ENCODE results near the gene FREM2.

FREM2 gene

DNA sequence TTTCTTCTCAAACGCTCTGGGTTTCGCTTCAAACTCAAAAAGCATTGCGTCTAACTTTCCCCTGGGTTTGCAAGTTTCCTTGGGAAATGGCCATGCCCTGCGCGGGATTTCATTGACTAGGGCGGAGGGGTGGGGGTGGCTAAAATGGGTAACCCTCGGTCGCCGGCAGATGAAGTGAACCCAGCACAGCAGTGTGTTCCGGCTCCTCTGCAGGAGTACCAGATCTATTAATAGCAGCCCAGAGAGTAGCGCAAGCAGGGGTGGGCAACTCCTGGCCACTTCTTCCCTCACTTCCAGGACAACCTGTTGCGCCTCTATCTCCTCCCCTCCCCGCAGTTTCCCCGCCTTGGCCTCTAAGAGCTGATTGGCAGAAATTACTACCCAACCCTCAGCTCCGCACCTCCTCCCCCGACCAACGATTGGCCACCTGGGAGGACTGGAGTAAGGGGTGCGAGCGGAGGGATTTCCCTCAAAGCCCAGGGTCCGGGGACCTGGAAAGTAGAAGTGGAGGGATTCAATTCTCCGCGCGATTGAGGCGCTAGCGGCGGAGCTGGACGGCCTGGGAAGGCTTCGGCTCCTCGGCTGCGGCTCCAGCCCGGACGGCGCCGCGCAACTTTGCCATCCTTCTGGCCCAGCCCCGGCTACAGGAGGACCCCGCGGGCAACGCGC lies at the start of gene FREM2:
Gene FREM2, plus strand, starts transcription at position 501 of the 669 bp plus-strand sequence. CDS start 268 bp downstream, outside the sequence.
- peak; percentile 25 for DNase-seq

DNA sequence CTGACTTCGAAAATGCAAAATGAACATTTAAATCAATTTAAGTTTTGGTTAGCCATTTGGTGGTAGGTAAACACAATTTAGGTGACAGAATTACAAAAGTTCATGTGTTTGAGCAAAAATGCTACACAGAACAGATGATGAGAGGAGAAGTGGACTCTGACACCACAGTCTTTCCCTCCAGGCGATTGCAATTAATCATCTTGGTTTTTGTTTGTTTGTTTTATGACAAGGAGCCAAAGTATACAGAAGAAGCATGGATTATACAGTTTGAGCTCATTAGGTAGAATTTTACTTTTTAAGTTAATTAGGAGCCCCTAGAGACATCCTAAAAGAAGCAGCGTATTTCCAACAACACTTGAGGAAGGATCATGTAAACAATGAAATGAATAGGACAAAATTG lies 49.3 kb upstream of the FREM2 start:
- DNase-seq, result no peak

- no peak for DNase-seq
These were observed 45.5 kb upstream of the FREM2 start for GRCh38 chr13:38641164-38641948.

DNA sequence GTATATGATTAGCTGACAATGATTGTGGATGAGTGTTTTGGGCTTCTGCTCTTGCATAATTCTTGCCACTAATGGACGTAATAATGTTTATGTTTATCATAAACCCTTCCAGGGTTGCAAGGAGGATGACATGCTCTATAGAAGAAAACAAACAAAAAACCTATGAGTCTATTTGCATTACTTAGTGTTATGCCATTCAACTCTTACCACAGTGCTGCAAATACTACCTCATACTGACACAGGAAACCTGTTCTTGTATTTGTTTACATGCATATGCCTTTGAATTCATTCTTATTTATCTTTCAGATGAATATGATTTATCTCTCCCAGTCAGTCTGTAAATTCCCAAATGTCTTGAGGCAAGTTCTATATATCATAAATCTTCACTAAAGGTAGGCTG lies 39.6 kb upstream of the FREM2 start:
- no peak for DNase-seq

- no peak for DNase-seq
These were observed 38.0 kb upstream of the FREM2 start for GRCh38 chr13:38648912-38649311.

DNA sequence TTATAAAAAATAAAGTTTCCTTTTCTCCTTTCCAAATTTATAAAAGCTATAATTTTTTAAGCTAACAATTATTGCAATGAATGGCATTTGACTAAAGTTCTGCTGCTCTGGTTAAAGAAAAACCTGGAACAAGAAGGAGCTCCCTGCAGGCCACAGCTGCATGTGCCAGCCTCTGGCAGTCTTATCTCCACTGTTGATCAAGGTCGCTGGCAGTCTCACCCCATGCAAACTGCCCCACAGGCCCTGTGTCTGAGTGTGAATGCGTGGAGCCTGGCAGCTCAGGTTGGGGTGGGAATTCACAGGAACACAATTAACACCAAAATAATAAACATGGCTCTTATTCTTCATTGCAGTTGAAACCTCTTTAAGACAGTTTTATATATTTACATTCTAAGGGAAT lies 30.2 kb upstream of the FREM2 start:
- no peak for DNase-seq

DNA sequence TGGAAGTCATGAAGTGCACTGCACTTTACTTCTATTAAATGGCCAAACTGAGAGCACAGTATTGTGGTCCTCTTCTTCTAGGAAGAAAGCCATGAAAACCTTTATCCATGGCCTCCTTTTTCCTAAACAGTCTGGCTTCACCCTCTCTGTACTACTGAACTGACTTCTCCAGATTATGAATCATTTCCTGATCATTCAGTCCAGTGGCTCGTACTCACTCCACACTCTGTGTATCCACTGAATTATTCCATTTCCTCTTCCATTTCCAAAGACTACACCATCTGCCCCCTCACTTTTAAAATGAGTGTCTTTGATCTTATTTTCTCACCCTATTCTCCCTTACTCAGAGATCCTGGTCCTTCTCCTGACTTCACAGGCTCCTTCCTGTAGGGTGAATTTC lies 29.7 kb upstream of the FREM2 start:
- no peak for DNase-seq

GRCh38 chr13:38658906-38659305 lies 28.0 kb upstream of the FREM2 start:
- no peak for DNase-seq

- no peak for DNase-seq
These were observed 25.7 kb upstream of the FREM2 start for GRCh38 chr13:38661010-38661675.

DNA sequence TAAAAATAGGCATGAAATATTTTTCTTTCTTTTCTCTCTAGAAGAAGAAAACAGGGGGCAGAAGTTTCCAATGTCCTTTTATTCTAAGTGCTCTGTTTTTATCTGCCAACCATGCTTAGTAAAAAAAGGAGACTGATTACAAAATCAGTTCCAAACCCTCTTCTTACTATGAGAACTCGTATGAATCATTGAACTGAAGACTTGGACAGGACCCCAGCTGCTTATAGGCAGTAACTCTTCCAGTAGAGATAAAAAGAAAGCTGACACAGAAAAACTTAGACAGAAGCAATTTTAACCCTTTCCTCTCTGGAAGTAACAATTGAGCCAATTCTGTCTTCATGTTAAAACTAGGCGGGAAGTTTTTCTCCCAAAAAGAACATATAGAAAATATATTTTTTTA lies 24.5 kb upstream of the FREM2 start:
- DNase-seq, result no peak

DNA sequence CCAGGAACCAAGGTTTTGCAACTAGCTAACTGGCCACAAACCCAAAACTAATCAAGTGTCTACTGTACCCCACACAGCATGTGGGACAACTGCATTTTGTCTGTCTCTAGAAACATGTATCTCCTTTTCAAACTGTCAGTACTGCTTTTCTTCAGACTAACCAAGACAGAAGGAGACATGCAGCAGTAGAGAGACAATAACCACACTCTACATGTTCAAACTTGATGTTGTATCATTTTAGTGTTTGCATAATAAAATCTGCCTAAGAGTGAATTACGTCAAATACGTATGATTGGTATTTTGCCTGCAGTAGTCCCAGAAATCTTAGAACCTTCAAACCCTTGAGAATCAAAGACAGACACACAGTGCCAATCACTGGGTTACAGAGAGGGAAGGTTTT lies 22.0 kb upstream of the FREM2 start:
- no peak for DNase-seq

- no peak for DNase-seq
These were observed 19.3 kb upstream of the FREM2 start for GRCh38 chr13:38667526-38668109.

GRCh38 chr13:38669234-38669964 lies 17.5 kb upstream of the FREM2 start:
- DNase-seq, result no peak

DNA sequence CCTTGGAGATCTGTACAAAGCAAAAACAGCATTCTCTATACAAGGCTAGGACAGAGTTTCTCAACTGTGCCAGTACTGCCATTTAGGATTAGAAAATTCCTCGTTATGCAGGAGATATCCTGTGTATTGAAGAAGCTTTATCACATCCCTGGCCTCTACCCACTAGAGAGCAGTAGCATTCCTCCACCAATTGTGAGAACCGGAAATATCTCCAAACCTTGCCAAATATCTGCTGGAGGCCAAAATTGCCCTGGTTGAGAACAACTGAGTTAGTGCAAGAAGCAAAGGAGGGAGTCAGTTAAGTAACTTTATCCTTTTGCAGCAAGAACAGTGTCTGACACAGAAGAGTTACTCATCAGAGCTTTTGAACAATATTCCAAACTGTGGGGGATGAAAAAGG lies 16.2 kb upstream of the FREM2 start:
- no peak for DNase-seq

- DNase-seq, result no peak
These were observed 14.9 kb upstream of the FREM2 start for GRCh38 chr13:38671980-38672379.

DNA sequence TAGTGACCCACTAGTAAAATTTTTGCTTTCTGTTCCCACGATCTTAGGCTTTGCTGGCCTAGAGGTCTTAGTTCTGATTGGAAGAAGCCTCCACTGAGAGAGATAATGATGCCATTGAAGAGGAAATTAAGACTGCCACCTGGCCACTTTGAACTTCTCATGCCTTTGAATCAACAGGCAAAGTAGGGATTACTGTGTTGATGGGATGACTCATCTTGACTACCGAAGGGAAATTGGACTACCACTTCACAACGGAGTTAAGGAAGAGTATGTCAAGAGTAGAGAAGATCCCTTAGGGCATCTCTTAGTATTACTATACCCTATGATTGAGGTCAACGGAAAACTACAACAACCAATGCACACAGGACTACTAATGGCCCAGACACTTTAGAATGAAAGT lies 12.7 kb upstream of the FREM2 start:
- no peak for DNase-seq

DNA sequence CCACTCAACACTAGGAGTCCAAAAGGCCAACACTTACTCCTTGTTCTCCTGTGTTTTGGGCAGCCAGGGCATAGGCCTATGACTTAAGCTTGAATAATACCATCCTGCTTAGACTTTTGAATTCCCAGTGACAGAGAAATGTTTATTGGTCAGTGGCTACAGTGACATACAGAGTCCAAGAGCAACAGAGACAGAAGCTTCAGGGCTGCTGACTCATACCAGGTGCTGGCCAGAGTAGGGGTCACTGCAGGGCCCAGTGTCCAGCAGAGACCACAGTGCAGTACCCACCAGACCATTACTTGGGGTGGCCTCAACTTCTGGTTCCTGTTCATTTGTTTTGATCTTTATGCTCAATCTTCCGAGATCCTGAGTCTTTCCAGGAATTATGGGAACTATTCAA lies 6.0 kb upstream of the FREM2 start:
- DNase-seq, result no peak

GRCh38 chr13:38684714-38685113 lies 2.2 kb upstream of the FREM2 start:
- no peak for DNase-seq

- no peak for DNase-seq
These were observed 1.4 kb upstream of the FREM2 start for GRCh38 chr13:38685431-38685830.

DNA sequence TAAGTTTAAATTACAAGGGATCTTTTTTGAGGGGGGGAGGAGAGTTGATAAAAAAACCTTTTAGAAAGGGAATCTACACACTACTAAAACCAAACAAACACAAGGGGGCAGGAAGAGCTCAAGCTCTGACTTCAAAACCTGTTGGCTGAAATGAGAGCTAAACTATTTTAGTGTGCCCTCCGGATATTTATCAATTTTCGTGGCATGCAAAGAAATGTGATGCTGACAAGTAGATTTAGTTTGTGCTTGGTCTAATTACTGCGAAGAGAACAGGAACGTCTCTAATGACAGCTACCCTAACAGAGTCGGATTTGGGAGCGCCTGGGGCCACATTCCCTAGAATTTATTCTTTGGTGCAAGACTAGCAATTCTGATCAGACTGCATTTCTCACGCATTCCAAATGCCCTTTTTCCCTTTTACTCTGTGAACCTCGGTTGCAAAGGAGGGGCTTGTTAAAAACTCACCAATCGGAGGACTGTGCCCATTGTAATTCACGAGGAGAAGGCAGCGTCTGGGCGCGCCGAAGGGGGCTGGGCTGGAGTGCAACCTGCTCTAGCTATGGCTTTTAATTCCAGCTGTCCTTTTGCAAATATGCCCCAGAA lies 802 bp upstream of the FREM2 start:
- peak; percentile 5 for DNase-seq

GRCh38 chr13:38687246-38688229 lies 661 bp downstream of the FREM2 start:
- DNase-seq, result no peak

Measured in NCI-H1417 treated with DMSO at 0.1 percent for 48 hours (cell line).